ENCODE results near the gene RPP25L.

The RPP25L gene

DNA sequence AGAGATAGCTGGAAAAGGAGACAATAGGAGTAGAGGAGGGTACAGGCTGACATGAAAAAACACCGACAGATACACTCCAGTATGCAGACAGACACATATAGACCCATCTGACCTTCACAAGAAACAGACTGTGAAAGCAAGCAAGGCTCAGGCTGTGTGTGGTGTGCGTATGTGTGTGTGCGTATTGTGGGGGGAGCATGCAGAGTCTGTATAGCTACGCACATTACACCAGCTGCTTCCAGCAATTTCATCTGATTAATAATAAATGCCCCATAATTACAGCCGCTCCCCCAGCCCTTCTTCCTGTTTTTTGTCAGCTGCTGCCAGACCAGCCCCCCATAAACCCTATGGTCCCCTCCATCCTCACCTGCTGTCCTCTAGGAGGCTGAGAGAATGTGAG, 29.1 kb downstream of the RPP25L start:
- no peak for DNase-seq

DNA sequence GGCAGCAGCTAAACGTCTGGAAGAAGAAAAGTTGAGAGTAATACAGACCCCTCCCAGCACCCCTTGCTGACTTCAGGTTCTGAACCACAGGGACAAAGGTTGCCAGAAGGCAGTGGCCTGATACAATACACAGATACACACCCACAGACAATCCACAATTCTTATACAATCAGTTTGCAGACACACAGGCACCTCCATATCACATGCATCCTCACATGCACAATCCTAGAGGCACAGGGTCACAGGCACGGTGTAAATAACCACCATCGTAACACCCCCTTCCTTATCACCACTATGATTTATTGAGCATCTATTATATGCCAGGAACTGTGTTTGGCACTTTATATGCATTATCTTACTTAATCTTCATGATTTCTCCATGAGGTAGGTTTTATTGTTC, 30.6 kb downstream of the RPP25L start:
- DNase-seq, result no peak

DNA sequence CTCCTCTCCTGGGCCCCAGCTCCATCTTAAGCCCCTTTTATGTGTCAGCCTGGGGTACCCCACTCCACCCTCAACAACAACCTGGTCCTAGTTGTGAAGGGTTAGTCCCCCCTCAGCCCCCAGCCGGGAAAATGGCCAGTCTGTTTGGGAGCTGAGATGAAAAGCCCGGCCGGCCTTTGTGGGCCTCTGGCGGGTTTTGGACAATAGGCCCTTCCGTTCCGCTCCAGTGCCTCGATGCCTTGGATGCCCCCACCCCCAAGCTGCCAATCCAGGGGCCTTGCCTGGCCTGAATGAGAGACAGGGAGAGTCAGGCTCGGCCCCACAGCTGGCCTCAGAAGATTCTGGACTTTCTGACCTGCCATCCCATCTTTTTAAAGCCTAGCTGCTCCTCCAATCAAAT, 31.5 kb downstream of the RPP25L start:
- DNase-seq, result no peak

DNA sequence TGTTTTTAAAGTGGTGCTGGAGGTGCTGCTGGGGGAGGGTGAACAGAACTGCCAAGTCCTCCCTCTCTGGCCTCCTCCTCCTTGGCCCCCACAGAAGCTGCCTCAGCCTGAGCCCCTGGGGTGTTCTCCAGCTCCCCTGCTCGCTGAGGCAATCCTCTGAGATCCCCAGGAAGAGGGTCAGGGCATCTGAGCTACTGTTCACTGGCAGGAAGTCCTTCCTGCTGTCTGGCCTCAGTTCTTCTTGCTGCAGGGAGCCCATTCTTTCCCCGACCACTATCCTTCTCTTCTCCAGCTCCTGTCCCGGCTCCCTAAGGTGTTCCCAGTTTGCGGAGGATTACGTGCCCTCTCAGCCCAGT, 32.1 kb downstream of the RPP25L start:
- DNase-seq, result no peak

DNA sequence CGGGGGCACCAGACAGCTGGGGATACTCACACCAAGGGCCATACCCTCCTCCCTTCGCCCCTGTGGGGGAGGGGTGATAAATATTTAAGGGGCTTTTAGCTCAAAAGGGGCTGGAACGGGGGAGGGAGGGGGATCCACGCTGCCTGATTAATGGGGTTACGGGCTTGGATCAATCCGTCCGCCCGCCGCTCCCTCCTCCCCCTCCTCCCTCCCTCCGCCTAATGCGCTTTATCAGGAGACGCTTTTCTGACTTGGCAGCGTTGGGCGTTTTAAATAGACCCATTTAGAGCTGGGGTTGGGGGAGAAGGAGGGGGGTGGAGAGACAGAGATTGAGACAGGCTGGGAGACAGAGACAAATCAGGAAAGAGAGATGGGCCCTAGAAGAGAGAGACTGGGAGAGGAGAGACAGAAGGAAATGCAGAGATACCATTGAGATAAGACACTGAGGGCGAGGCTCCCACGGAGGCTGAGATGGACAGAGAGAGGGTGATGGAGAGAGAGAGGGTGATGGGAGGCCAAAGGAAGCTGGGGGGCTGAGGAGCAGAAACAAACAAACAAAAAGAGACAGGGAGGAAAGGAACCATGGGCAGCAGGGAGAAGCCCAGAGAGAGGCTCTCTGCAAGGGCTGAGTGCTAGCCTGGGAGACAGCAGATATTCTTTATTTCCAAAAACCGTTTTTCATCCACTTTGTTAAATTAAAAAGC, 32.6 kb downstream of the RPP25L start:
- DNase-seq, result no peak

DNA sequence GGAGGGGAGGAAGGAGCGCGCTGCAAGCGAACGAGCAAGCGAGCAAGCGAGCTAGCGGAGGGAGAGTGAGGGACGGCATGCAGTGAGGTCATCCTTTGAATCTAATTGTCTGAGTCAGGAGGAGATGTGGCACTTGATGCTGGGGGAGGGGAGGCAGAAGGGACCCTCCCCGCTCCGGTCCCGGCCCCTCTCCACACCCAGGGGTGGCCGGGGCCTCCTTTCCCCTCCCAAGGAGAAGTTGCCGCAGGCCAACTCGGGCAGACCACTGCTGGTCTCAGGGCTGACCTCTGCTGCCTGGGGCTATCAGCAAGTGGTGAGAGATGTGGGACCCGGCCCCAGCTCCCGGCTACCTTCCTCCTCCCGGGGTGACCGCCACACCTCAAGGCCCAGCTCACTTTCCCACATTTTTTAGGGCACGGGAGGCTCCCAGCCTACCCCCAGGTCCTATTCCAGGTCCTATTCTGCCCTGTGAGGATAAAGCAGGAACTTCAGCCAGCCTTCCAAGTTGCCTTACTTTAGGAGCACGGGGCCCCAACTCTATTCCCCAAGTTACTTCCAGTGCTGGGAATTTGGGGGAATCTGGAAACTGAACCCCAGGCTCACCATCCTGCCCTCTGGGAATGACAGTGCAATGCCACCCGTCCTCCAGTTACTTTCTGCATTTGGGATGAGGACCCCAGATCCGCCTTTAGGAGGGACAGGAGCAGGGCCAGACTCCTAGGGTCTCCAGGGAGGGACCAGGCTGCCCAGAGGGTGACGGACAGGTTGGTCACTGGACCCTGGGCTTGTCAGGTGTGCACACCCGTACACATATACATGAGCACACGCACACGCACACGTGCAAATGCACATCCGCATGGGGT, 33.4 kb downstream of the RPP25L start:
- DNase-seq, result peak; percentile 13

DNA sequence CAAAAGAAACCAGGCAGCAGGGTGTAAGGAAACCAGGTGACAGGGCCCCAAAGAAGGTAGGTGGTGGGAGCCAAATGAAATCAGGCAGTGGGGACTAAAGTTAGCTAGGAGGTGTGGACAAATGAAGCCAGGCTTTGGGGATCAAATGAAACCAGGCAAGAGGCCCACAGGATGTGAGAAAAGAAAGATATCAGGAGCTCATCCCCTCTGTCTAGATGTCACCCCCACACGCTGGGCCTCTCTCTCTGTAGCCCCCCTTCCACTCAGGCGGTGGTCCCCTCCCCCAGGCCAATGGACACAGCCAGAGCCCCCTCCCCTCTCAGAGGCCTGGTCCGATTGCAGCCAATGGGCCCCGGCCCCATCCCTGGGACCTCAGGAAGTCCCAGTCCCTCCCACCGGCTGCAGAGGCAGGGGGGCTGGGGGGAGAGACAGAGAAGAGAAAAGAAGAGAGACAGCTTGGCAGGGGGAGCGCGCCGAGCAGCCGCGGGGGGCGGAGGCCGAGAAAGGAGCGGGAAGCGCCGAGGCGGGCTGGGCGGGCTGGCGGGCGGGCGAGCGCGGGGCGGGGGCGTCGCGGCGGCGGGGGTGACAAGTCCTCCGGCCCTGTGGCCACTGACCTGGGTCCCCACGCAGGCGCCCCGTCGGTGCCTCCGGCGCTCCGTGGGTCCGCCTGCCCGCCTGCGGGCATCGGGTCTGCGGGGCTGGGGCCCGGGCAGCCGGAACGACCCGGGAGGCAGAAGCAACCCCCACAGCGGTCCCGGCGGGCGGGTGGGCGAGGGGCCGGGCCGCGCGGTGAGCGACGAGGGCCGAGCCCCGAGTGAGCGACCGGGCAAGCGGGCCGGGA, 34.3 kb downstream of the RPP25L start:
- no peak for DNase-seq

DNA sequence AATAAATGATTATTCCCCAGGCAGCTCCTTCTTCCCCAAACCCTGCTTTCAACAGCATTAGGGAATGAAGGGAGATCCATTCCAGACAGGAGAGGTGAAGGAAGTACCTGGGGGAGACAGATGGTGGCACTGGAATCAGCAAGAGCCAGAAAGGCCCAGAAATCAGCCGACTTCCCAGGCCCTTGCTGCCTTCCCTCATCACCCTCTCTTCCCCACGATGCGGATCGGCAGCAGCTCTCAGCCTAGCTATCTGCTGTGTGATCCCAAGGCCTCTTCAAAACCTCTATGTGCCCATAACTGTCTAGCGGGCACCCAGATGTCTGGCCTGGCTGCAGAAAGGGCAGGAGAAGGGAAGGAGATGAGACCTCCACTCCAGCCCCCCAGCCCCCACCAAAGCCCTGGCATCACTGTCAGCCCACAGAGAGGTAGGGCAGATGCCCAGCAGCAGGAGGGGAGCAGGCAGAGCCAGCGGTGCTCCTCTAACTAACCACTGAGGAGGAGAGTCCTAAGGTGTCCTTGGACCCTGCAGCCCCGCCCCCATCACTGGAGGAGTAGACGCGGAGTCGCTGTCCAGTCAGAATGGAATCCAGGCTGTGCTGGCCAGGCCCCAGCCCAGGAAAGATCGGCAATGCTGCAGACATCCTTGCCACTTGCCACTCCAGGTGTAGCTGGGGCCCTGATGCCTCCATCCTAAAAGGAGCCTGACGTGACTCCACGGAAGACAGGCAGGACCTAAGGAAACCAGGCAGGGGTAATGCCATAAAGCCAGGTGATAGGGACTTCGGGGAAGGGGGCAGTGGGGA, 35.1 kb downstream of the RPP25L start:
- no peak for DNase-seq

DNA sequence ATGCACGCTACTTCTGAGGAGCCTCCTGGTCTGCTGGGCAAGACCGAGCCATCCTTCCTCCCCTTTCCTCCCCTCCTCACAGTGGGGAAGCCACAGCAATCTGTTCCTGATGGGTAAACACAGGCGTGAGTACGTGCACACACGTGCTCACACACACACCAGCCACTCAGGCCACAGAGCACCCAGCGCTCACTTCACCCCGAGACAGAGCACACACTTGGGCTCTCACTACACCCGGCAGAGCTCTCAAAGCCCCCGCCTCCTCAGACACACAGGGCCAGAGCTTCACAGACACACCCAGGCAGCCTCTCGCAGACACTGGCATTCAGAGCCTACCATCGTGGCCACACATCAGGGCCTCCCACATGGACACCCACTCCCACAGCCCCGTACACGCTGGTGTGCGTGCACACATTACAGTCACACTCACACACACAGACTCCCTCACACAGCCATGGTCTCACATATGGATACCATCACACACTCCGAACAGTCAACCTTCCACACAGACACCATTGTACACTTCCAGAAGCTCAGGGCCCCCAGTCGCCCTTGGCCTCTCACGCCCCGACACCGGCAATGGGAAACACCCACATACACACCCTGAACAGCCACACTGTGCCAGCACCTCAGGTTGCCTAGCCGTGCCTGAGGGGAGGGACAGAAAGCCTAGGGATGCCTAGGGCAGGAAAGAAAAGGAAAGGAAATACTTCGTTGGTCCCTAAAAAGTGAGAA, 35.9 kb downstream of the RPP25L start:
- DNase-seq, result no peak

DNA sequence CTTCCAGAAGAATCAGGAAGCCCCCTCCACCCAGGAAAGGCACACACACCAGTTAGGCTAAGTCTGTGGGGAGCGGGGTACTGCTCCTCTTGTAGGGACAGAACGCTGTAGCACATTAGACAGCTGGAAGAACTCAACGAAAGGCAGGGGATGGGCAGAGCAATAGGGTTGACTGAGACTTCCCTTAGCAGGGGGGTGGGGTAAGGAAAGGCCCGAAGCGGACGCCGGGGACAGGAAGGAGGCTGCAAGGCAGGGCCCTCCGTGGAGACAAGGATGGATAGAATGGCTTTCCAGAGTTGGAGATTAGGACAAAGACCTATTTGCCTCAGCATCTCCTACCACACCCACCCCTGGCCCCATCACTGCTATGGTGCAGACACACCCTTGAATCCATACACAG, 36.7 kb downstream of the RPP25L start:
- no peak for DNase-seq

DNA sequence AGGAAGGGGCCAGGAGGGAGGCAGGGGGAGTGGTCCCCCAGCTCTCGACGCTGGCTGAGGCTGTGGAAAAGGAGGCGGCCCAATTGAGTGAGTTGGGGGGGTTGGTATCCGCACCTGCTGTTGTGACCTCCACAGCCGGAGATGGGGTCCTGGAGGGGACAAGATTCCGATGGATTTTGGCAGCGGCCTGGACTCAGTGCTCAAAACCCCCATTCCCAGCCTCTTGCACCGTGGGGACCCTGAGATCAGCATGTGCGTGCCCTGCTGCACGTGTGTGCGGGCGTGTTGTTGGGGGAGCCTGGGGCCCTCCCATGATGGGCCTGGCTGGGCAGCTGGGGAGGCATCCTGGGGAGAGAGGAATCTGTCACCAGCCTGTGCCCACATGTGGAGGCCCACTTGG, 37.3 kb downstream of the RPP25L start:
- DNase-seq, result no peak

DNA sequence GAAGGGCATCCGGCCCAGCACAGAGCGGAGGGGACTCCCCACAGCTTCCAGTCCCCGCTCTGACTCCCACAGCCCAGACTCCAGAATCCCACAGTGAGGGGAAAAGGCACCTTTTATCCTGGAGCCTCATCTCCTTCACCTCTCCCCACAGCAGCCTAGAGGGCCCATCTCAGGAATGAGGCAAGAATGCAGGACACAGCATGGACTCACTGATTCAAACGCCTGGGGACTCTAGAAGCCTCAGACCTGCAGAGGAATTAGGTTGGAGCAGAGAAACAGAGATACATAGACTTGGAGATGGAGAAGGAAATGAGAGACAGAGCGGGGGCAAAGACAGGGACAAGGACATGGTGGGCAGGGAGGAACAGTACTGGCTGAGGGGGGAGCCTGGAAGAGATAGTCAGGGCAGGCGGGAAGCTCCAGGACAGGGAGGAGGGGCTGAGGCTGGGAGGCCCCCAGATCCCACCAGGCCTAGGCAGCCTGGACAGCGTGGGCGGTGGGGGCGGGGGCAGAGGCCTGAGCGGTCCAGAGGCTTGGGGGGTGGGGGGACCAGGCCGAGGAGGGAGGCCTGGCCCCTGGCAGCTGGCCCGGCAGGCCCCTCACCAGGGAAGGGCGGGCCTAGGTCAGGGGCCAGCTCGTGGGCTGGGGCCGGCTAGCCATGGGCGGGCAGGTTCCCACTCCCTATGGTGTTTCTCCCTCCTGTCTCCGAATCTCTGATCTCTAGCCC, 38.1 kb downstream of the RPP25L start:
- DNase-seq, result no peak

DNA sequence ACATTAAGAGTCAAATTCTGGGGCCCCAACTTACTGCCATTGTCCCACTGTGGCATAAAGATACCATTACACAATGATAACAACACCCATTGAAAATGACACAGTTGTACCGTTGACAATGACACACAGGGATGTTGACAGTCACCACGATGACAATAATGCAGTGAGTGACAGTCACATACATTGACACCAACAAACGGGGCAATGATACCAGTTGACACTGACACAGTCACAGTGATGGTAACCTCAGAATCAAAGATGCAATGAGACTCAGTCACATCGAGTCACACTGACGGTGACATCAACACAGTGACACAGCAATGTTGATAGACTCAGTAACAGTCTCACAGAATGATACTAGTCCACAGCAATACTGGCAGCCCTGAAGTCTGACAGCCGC, 39.3 kb downstream of the RPP25L start:
- DNase-seq, result no peak

DNA sequence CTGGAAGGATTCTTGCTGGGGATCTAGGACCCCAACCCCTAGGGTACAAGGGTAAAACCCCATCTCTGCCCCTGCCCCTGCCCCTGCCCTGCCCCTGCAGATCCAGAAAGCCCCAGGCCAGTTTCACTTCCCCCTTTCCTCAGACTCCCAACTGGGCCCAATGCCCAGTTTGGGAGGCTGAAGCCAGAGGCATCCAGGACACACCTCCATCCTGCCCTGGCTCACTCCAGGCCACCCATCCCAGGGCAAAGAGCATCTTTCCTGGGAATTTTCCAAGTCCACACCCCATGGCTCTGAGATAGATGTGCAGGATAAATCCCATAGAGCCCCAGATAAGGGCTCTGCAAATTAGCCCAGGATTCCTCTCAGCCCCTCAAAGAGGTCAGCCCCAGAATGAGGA, 39.8 kb downstream of the RPP25L start:
- DNase-seq, result no peak

DNA sequence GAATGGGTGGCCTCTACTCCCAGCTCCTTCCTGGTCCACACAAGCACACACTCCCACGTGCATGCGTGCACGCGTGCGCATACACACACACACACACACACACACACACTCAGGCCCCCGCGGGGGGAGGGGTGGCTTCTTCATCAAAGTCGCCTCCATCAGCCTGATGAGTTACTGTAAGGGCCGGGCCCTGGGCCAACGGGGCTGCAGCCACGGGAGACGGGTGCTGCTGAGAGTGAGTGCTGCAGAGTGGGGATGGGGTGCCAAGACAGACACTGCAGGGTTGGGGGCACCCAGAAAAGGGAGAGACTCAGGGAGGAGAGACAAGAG, 40.5 kb downstream of the RPP25L start:
- no peak for DNase-seq

DNA sequence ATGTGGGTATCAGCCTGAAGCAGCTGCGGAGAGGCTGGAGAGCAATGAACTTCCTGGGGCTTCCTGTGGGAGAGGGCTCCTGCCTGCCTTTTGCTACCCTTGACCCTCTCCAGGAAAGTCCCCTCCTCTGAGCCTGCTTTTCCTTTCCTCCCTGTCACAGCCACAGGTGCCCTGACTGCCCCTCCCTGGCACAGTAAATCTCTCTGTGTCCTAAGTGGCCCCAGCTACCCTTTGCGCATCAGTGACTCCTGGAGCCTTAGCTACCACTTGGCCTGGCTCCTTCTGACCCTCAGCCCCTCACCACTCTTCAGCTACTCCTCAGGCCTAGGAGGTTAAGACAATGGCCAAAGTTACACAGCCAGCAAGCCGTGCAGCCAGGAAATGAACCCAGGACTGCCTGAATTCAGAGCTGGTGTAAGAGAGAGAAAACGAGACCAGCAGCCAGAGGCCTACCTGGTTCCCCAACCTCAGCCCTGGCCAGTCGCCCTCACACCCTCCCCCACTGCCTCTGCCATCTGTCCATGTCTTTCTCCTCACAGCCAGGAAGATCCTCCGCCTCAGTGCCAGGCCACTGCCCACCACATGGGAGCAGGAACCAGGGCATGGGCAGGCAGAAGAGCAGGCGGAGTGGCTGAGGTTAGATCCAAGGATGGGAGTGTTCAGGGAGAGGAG, 41.0 kb downstream of the RPP25L start:
- no peak for DNase-seq

DNA sequence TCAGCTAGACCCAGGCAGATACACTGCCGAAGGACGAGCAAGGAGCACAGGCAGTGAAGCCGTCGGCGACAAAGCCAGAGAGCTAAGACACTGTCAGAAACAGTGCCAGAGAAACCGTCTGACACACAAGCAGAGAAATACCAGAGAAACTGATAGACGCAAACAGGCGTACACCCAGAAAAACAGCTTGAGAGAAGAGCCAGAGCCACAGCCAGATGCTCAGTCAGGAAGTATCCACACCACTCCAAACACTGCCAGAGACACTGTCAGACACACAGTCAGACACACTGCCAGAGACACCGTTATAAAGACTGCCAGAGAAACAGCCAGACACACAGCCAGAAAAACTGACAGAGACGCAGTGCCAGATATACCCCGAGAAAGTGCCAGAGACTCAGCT, 41.5 kb downstream of the RPP25L start:
- DNase-seq, result no peak

DNA sequence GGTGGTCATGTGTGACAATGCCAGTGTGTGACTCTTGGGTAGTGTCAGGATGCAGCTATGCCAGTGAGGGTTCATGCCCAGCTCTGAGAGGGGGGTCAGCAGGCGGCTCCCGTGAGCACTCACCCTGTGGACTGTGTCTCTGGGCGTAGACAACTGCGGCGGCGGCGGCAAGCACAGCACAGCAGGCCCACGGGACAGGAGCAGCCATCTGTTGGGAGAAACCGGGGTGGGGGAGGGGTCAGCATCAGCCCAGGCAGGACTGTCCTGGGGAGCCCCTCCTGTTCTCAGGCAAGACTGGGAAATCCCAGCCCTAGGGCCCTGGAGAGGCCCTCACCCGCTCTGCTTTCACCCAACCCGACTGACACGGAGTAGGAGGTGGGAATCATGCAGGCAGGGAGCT, 43.1 kb downstream of the RPP25L start:
- DNase-seq, result no peak

DNA sequence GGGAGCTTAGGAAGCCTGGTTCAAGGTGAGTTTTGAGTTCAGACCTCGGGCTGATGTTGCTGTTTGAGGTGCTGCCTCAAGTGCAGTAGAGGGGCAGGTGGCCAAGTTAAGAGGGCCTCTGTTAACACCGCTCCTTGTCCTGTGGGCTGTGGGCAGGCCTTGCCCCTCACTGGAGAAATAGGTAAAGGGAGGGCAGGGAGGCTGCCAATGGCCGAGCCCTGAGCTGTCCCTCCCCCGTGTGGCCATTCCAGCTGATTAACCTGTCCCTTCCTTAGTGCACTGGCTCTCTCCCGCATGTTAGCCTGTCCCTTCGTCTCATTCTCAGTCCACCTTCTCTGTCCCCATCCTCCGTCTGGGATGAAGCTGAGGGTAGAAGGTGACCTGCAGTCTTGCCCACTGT, 43.8 kb downstream of the RPP25L start:
- DNase-seq, result no peak

DNA sequence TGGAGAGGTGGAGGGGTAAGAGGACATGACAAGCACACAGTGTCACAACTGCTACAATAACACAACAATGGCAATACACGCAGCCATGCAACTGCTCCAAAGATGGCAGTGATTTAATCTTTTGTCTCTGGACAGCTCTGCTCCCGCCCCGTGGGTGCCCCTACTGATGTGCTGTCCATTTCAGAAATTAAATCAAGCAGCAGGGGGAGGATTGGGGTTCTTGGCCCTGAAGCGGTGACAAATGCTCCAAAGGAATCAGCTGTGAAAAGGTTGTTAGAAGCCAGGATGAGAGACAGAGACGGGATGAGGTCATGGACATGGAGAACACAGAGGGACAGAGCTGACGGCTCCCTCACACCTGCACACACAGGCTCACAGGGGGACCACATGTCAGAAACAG, 44.9 kb downstream of the RPP25L start:
- no peak for DNase-seq

DNA sequence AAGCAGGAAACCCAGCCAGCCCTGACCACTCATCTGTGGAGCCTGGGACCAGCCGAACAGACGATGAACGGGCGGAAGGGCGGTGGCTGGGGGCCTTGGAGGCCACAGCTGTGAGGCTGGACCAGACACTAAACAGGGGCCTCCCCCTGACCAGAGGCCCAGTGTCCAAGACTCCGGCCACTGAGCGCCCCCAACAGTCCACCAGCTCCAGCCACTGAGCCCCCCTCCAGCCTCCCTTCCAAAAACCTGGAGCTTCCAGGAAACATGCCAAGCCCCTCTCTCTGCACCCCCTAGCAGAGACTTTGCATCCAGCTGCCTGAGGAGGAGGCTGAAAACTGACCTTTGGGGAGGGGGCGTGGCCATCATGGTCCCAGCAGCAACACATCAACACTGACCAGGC, 45.6 kb downstream of the RPP25L start:
- no peak for DNase-seq

Data from CD4-positive, alpha-beta T cell treated with Interleukin-6 for 4 hours (primary cell).